Measurements from ENCODE around the gene FKBP14. TPM values are rescaled to one million over a fixed set of nuclear protein-coding genes. Genes with fewer than 3 reads are reported as not detected.
"Not testable (repeated sequence)": the region's sequence is repeated elsewhere in the genome, so short reads cannot be mapped to it uniquely, and the experiment has no call there.

Gene FKBP14
- total RNA-seq, 2 experiments from 2014 or later, result 6.9 to 7.0 TPM

- peaks cover 2% of the 10 kb centered on the region for H3K36me3 Mint-ChIP-seq
- no peak overlapping the region for H3K27ac Mint-ChIP-seq
- H3K4me1 Mint-ChIP-seq, result peaks cover 16% of the 10 kb centered on the region
Measured at GRCh38 chr7:29968683-29969395, 57.7 kb downstream of the FKBP14 start.

GRCh38 chr7:29965030-29965429, 61.5 kb downstream of the FKBP14 start:
- Mint-ChIP-seq H3K27me3 (no peaks in the 10 kb centered on the region), H3K4me1 (peaks cover 9% of the 10 kb centered on the region), H3K36me3 (peaks cover 2% of the 10 kb centered on the region), H3K27ac (no peak overlapping the region), H3K4me3 (no peak overlapping the region), H3K9me3 (no peaks in the 10 kb centered on the region)
- no peak for DNase-seq

More at GRCh38 chr7:29968683-29969395, 57.7 kb downstream of the FKBP14 start:
- H3K4me3 Mint-ChIP-seq, result no peak overlapping the region
- H3K27me3 Mint-ChIP-seq, result no peaks in the 10 kb centered on the region
- H3K9me3 Mint-ChIP-seq, result no peaks in the 10 kb centered on the region
- DNase-seq, result no peak

GRCh38 chr7:29962035-29962434, 64.5 kb downstream of the FKBP14 start:
- no peaks in the 10 kb centered on the region for H3K9me3 Mint-ChIP-seq
- no peaks in the 10 kb centered on the region for H3K4me1 Mint-ChIP-seq
- H3K27ac Mint-ChIP-seq, result no peak overlapping the region

GRCh38 chr7:29961611-29962010, 64.9 kb downstream of the FKBP14 start:
- not testable (repeated sequence) for H3K4me1 Mint-ChIP-seq, H3K9me3 Mint-ChIP-seq, H3K27me3 Mint-ChIP-seq, DNase-seq, H3K36me3 Mint-ChIP-seq, H3K27ac Mint-ChIP-seq, H3K4me3 Mint-ChIP-seq

More at GRCh38 chr7:29962035-29962434, 64.5 kb downstream of the FKBP14 start:
- H3K27me3 Mint-ChIP-seq, result no peaks in the 10 kb centered on the region
- H3K4me3 Mint-ChIP-seq, result no peak overlapping the region
- no peak for DNase-seq
- H3K36me3 Mint-ChIP-seq, result no peaks in the 10 kb centered on the region

Other genes starting within 250 kb of the FKBP14 start
- gene WIPF3, start 220.2 kb downstream of the FKBP14 start, total RNA-seq, result not detected
- 1 to 10 TPM; 8.2 to 9.2 TPM for gene SCRN1, start 36.9 kb downstream of the FKBP14 start, total RNA-seq
- gene PLEKHA8, start 1.7 kb upstream of the FKBP14 start, total RNA-seq, result 10 to 100 TPM; 11.7 to 13.2 TPM
- 1 to 10 TPM; 2.2 to 2.3 TPM for gene MTURN, start 108.3 kb upstream of the FKBP14 start, total RNA-seq

Measured in activated naive CD8-positive, alpha-beta T cell treated with anti-CD3 and anti-CD28 coated beads for 36 hours (primary cell).